ENCODE results near the gene CPNE1.

Gene CPNE1

GRCh38 chr20:35618263-35619131 lies 46.2 kb downstream of the CPNE1 start:
- no peak for DNase-seq

GRCh38 chr20:35617397-35618262 lies 47.1 kb downstream of the CPNE1 start:
- DNase-seq = no peak

- DNase-seq = peak; percentile 14
These were observed 48.0 kb downstream of the CPNE1 start for GRCh38 chr20:35616465-35617396.

- peak; percentile 93 for DNase-seq
These were observed 48.8 kb downstream of the CPNE1 start, which contains the start of gene SPAG4 for GRCh38 chr20:35615667-35616464. Gene SPAG4 (plus strand): TSS chr20:35615829. CDS start chr20:35616004, 175 bp downstream.

- DNase-seq = no peak
These were observed 53.2 kb downstream of the CPNE1 start for GRCh38 chr20:35611482-35611881.

GRCh38 chr20:35610833-35611427 lies 53.8 kb downstream of the CPNE1 start:
- DNase-seq = no peak

- DNase-seq = no peak
These were observed 57.5 kb downstream of the CPNE1 start for GRCh38 chr20:35607003-35607735.

GRCh38 chr20:35606127-35606526 lies 58.6 kb downstream of the CPNE1 start:
- DNase-seq = no peak

- DNase-seq = no peak
These were observed 60.3 kb downstream of the CPNE1 start for GRCh38 chr20:35604449-35604747.

GRCh38 chr20:35603695-35604448 lies 60.8 kb downstream of the CPNE1 start:
- DNase-seq = no peak

- no peak for DNase-seq
These were observed 61.7 kb downstream of the CPNE1 start for GRCh38 chr20:35602851-35603495.

GRCh38 chr20:35601990-35602389 lies 62.7 kb downstream of the CPNE1 start:
- DNase-seq = no peak

- DNase-seq = no peak
These were observed 63.4 kb downstream of the CPNE1 start for GRCh38 chr20:35600993-35601973.

- no peak for DNase-seq
These were observed 64.3 kb downstream of the CPNE1 start for GRCh38 chr20:35600176-35600992.

GRCh38 chr20:35599776-35600120 lies 65.0 kb downstream of the CPNE1 start:
- no peak for DNase-seq

GRCh38 chr20:35598899-35599775 lies 65.6 kb downstream of the CPNE1 start:
- DNase-seq = no peak
